H1 (cell line): Measurements from ENCODE around the gene DENND1A. TPM values are rescaled to one million over a fixed set of nuclear protein-coding genes. Genes with fewer than 3 reads are reported as not detected.

Experiments
- ATF3 ChIP-seq: IDR thresholded peaks from 2 replicates; pipeline ENCODE4 v1.6.1; 2011; ENCODE audit warnings: low read depth, mild to moderate bottlenecking, low read length; ENCODE audit not compliant: insufficient read depth
- EZH2 ChIP-seq: fragments of 200-600 bp; sonication (generic); IDR thresholded peaks from 2 replicates; pipeline ENCODE4 v1.7.1; 2012; ENCODE audit warnings: low read depth, mild to moderate bottlenecking, moderate library complexity, low read length, inconsistent platforms; ENCODE audit not compliant: severe bottlenecking
- KDM1A ChIP-seq: fragments of 200-600, 300-600 bp; sonication (generic); IDR thresholded peaks from 2 replicates; pipeline ENCODE4 v1.7.1; 2016; ENCODE audit warnings: mild to moderate bottlenecking, low read length, borderline replicate concordance
- NRF1 ChIP-seq: IDR thresholded peaks from 2 replicates; pipeline ENCODE4 v1.6.1; 2011; ENCODE audit warnings: mild to moderate bottlenecking, low read depth, low read length, improper control_type of control experiment
- polyA plus RNA-seq, 7 experiments: library from polyadenylated mRNA; depleted of rRNA in 3 of 7; stranded (reverse) in 5 of 7; unstranded in 2 of 7; fragments of >200 nt in 5 of 7; fragments of 200-250 nt in 2 of 7; gene quantifications; 1 replicate in 5 of 7; 2 replicates in 1 of 7; 4 replicates in 1 of 7; pipeline versions ENCODE4 v1.2.1 to v1.2.3, GENCODE V29; 2011 to 2013; ENCODE audit warnings: missing spikeins in 2 of 7, mixed read lengths in 2 of 7
- total RNA-seq: library from RNA; stranded (reverse); fragmentation: NEBNext Ultra II Directional; extraction: Animal tissue kit (Norgen Biotek cat#: 25700); gene quantifications from 2 replicates; pipeline ENCODE4 v1.2.1, GENCODE V29; 2021

DENND1A gene
- total and polyA plus RNA-seq, 2 of the 8 experiments (the other 6 are each of a cell fraction or from before 2014, with no cell fraction given), result 24.1 to 26.4 TPM

- TF ChIP-seq EZH2 (no peak), ATF3 (no peak), KDM1A (no peak), NRF1 (no peak)
Measured at GRCh38 chr9:123586275-123586674, 343.7 kb downstream of the DENND1A start (continued).
